Stimulated activated effector memory CD8-positive, alpha-beta T cell treated with anti-CD3 and anti-CD28 coated beads, Interleukin-12 subunit alpha, Interleukin-12 subunit beta, amount 100 ng/mL, for 72 hours (primary cell): Measurements from ENCODE around the gene RBBP8NL.

Experiments used
- ATAC-seq: fragments of 150-1000 bp; cut with Tn5 transposase; 2 replicates; pipeline ENCODE4 v1.10.0; 2021
- DNase-seq, 2 donors: peaks; one replicate each; pipeline ENCODE4 v3.0.0; 2021 to 2022; ENCODE audit warnings: low spot score in 2 of 2
- H3K27ac Mint-ChIP-seq: one replicate; pipeline ENCODE4 v1.8.0; 2022; ENCODE audit warnings: mild to moderate bottlenecking, mixed read lengths
- H3K36me3 Mint-ChIP-seq: one replicate; pipeline ENCODE4 v1.8.0; 2022; ENCODE audit warnings: mild to moderate bottlenecking, mixed read lengths
- H3K4me1 Mint-ChIP-seq: one replicate; pipeline ENCODE4 v1.8.0; 2022; ENCODE audit warnings: mixed read lengths
- H3K4me3 Mint-ChIP-seq: one replicate; pipeline ENCODE4 v1.8.0; 2022; ENCODE audit warnings: mild to moderate bottlenecking, mixed read lengths
- H3K9me3 Mint-ChIP-seq: one replicate; pipeline ENCODE4 v1.8.0; 2022; ENCODE audit warnings: mixed read lengths

The RBBP8NL gene

GRCh38 chr20:62453186-62453808, 26.0 kb upstream of the RBBP8NL start:
- H3K27ac Mint-ChIP-seq: no peak overlapping the region
- no peak overlapping the region for H3K4me3 Mint-ChIP-seq
- DNase-seq: no peak
- H3K9me3 Mint-ChIP-seq: no peaks in the 10 kb centered on the region
- H3K4me1 Mint-ChIP-seq: no peaks in the 10 kb centered on the region
- ATAC-seq: no peak
- H3K36me3 Mint-ChIP-seq: no peaks in the 10 kb centered on the region

DNA sequence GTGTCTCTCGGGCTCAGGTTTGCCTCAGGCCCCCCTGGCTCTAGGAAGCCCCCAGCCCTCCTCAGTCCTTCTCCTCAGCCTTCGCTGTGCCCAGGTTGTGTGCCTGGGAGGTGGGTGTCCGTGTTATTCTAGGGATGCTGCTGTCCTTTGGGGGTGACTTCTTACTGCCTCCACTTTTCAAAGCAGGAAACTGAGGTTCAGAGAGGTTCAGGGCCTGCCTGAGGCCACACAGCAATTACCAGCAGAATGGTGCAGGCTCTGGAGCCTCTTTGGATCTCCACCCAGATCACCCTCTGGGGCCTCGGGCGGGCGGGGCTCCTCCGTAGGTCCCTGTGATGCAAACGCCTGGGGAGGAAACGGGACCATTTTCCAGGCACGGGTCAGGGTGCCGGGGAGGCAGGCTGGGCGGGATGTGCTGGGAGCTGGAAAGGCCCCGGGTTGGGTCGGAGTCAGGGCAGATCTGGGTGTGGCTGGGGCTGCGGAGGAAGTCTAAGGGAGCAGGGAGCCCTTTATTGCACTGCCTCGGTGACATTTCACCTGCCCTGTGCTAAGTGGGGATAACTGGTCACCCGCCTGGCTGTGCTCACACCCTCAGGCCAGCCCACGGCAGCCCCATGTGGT, 25.2 kb upstream of the RBBP8NL start:
- Mint-ChIP-seq H3K4me3 (no peak overlapping the region), H3K27ac (no peak overlapping the region), H3K9me3 (no peaks in the 10 kb centered on the region), H3K36me3 (no peaks in the 10 kb centered on the region), H3K4me1 (no peaks in the 10 kb centered on the region)
- DNase-seq: no peak
- ATAC-seq: no peak

- no peak for DNase-seq
- Mint-ChIP-seq H3K36me3 (no peaks in the 10 kb centered on the region), H3K27ac (no peak overlapping the region), H3K9me3 (no peaks in the 10 kb centered on the region), H3K4me1 (no peaks in the 10 kb centered on the region), H3K4me3 (no peak overlapping the region)
- no peak for ATAC-seq
These were observed 24.6 kb upstream of the RBBP8NL start for GRCh38 chr20:62451970-62452369.

DNA sequence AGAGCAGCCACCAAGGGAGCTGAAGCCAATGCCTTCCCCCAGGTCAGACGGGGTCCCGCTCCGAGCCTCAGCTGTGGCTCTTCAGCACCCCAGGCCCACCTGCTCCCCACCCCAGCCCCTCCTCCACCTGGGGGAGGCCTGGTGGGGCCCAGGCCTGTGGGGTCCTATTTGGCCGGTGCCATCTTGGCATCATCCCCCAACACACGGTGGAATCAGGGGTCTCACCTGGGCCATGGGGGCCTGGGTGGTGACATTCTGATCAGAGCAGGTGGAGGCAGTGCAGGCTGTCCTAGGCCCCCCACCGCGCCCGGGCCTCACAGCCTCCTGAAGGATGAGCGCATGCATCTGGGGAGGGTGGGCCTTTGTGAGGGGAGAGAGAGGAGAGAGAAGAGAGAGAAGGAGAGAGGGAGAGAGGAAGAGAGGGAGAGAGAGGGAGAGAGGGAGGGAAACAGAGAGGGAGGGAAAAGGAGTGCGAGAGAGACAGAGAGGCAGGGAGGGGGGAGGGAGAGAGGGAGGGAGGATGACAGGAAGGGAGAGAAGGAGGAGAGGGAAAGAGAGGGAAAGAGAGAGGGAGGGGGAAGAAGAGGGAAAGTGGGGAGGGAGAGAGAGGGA, 23.9 kb upstream of the RBBP8NL start:
- no peaks in the 10 kb centered on the region for H3K36me3 Mint-ChIP-seq
- no peaks in the 10 kb centered on the region for H3K4me1 Mint-ChIP-seq
- H3K4me3 Mint-ChIP-seq: no peak overlapping the region
- no peak overlapping the region for H3K27ac Mint-ChIP-seq
- H3K9me3 Mint-ChIP-seq: no peaks in the 10 kb centered on the region
- no peak for ATAC-seq
- no peak for DNase-seq

DNA sequence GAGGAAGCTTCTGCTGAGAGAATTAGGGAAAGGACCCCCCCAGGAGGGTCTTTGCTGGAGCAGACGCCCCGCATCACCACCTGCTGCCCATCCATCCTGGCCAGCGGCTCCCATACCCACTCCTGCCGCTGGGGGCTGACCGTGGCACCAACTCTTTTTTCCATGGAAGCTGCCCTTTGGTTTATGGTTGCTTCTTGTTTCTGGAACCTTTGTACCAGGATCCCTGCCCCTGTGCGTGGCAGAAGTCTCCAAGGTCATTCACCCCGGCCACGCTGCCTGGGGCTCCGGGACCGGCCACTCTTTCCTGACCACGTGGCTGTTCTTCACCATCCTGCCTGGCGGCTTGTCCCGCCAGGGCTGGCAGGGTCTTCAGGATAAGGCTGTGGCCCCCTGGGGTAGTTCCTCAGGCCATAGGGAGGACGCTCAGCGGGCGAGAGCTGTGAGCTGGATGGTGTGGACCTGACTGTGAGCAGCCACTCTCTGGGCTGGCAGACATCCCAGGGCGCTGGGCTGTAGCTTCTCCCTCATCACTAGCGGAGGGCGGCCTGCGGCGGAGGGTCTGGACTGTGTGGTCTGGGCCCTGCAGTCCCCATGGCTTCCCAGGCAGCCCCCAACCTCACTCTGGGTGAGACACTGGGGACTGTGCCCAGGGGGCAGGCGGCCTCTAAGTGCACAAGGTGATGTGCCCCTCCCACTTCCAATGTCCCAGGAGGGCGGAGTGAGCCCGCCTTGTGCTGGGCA, 22.8 kb upstream of the RBBP8NL start:
- ATAC-seq (no peak), DNase-seq (no peak)
- Mint-ChIP-seq H3K9me3 (no peaks in the 10 kb centered on the region), H3K4me1 (no peaks in the 10 kb centered on the region), H3K27ac (no peak overlapping the region), H3K36me3 (no peaks in the 10 kb centered on the region), H3K4me3 (no peak overlapping the region)

DNA sequence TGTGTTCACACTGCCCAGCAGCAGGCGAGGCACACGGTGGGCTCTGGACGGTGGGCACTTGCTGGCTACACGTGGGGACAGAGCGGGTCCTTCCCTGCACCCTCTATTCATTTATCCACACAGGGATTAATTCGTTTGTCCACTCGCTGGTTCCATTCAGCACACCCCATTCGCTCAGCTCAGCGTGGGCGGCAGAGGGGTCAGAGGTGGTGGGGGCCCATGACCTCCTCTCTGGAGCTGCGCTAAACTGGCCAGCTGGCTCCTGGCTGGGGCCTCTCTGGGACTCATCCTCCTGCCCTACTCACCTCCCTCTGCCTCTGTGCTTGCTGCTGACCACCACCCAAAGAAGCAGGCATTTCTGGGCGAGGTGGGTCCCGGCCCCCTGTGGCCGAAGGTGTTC, 21.4 kb upstream of the RBBP8NL start:
- Mint-ChIP-seq H3K4me3 (no peak overlapping the region), H3K27ac (no peak overlapping the region), H3K4me1 (no peaks in the 10 kb centered on the region), H3K9me3 (no peaks in the 10 kb centered on the region), H3K36me3 (no peaks in the 10 kb centered on the region)
- no peak for DNase-seq
- no peak for ATAC-seq

- Mint-ChIP-seq H3K4me1 (no peaks in the 10 kb centered on the region), H3K27ac (no peak overlapping the region), H3K36me3 (no peaks in the 10 kb centered on the region), H3K9me3 (no peaks in the 10 kb centered on the region), H3K4me3 (no peak overlapping the region)
- no peak for DNase-seq
- ATAC-seq: no peak
These were observed 20.7 kb upstream of the RBBP8NL start for GRCh38 chr20:62448038-62448437.

DNA sequence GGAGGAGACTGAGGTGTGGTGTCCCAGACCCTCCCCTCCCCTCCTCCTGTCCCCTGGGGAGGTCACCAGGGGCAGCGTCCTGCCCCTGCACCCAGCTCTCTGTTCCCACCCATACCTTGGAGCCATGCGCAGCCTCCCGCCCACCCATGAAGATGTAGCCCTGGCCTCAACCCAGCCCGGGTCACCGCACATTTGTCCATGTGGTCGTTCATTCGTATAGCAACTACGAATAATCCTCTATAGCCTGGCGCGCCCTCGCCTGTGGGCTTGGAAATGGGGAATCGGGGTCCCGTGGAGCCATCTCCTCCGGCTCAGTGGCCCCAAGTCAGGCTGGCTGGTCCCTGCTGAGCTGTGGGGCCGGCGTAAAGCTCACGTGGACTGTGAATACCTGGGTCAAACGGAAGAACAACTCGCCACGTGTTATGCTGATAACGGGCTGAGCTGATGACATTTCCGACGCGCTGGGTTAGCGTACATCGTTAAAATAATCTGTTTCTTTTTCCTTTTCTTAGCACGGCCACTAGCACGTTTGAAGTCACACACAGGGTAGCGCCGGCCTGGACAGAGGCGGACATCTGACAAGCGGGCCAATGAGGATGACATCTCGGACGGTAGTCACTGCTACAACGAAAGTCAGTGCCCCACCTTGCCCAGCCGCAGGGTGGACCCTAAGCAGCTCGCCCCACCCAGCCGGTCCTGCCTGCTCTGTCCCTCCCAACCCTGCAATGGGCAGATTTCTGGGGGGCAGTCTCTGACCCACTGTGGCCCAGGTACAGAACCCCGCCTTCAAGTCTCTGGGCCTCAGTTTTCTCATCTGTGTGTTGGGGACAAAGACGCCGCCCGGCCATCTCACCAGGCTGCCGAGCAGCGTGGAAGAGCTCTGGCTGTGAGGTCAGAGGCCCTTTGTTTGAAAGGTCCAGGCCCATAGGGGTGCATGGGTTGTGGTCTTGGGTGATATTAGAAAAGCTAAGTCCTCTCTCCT, 19.8 kb upstream of the RBBP8NL start:
- H3K36me3 Mint-ChIP-seq: no peaks in the 10 kb centered on the region
- H3K4me3 Mint-ChIP-seq: no peak overlapping the region
- no peak overlapping the region for H3K27ac Mint-ChIP-seq
- DNase-seq (no peak), ATAC-seq (no peak)
- H3K4me1 Mint-ChIP-seq: no peaks in the 10 kb centered on the region
- no peaks in the 10 kb centered on the region for H3K9me3 Mint-ChIP-seq

GRCh38 chr20:62446481-62446880, 19.1 kb upstream of the RBBP8NL start:
- no peak for ATAC-seq

GRCh38 chr20:62445553-62446340, 18.4 kb upstream of the RBBP8NL start:
- ATAC-seq: no peak
- Mint-ChIP-seq H3K4me3 (no peak overlapping the region), H3K36me3 (no peaks in the 10 kb centered on the region), H3K9me3 (no peaks in the 10 kb centered on the region), H3K4me1 (no peaks in the 10 kb centered on the region), H3K27ac (no peak overlapping the region)
- no peak for DNase-seq

More at GRCh38 chr20:62446481-62446880, 19.1 kb upstream of the RBBP8NL start:
- no peak overlapping the region for H3K4me3 Mint-ChIP-seq
- no peak overlapping the region for H3K27ac Mint-ChIP-seq
- no peaks in the 10 kb centered on the region for H3K36me3 Mint-ChIP-seq
- no peak for DNase-seq
- no peaks in the 10 kb centered on the region for H3K4me1 Mint-ChIP-seq
- no peaks in the 10 kb centered on the region for H3K9me3 Mint-ChIP-seq

GRCh38 chr20:62444286-62444685, 16.9 kb upstream of the RBBP8NL start:
- no peaks in the 10 kb centered on the region for H3K9me3 Mint-ChIP-seq
- H3K27ac Mint-ChIP-seq: no peak overlapping the region
- no peak overlapping the region for H3K4me3 Mint-ChIP-seq
- no peaks in the 10 kb centered on the region for H3K36me3 Mint-ChIP-seq
- no peak for ATAC-seq
- no peaks in the 10 kb centered on the region for H3K4me1 Mint-ChIP-seq
- no peak for DNase-seq

- Mint-ChIP-seq H3K4me1 (no peaks in the 10 kb centered on the region), H3K27ac (no peak overlapping the region), H3K9me3 (no peaks in the 10 kb centered on the region), H3K4me3 (no peak overlapping the region), H3K36me3 (no peaks in the 10 kb centered on the region)
- no peak for DNase-seq
- ATAC-seq: no peak
These were observed 14.7 kb upstream of the RBBP8NL start for GRCh38 chr20:62441987-62442539.

- no peak overlapping the region for H3K27ac Mint-ChIP-seq
- ATAC-seq: no peak
- H3K36me3 Mint-ChIP-seq: no peaks in the 10 kb centered on the region
- no peak overlapping the region for H3K4me3 Mint-ChIP-seq
- DNase-seq: no peak
- H3K9me3 Mint-ChIP-seq: no peaks in the 10 kb centered on the region
- H3K4me1 Mint-ChIP-seq: no peaks in the 10 kb centered on the region
These were observed 11.9 kb upstream of the RBBP8NL start for GRCh38 chr20:62439218-62439617.

- Mint-ChIP-seq H3K27ac (no peak overlapping the region), H3K9me3 (no peaks in the 10 kb centered on the region), H3K4me3 (no peak overlapping the region), H3K36me3 (no peaks in the 10 kb centered on the region), H3K4me1 (no peaks in the 10 kb centered on the region)
- DNase-seq (no peak), ATAC-seq (no peak)
These were observed 10.6 kb upstream of the RBBP8NL start for GRCh38 chr20:62437927-62438326.
